Esophagus muscularis mucosa (tissue), 4 donors: Measurements from ENCODE around the gene SSBP2.

Source experiments
- CTCF ChIP-seq, 3 experiments: fragments of 200-600 bp in 2 of 3; fragments of 450-650 bp in 1 of 3; sonication (generic) in 2 of 3; IDR thresholded peaks; one replicate each; pipeline ENCODE4 v1.5.1; 2017 to 2019; ENCODE audit warnings: antibody characterized with exemption in 3 of 3, mild to moderate bottlenecking in 2 of 3, moderate library complexity in 1 of 3
- EP300 ChIP-seq: sonication (generic); formaldehyde crosslinking; IDR thresholded peaks from one replicate; pipeline ENCODE4 v1.6.1; 2017; ENCODE audit warnings: antibody characterized with exemption
- POLR2A ChIP-seq: fragments of 450-650 bp; IDR thresholded peaks from one replicate; pipeline ENCODE4 v1.6.1; 2017; ENCODE audit warnings: antibody characterized with exemption, moderate library complexity, mild to moderate bottlenecking, low read depth
- POLR2AphosphoS5 ChIP-seq, 2 donors: sonication (generic); formaldehyde crosslinking; IDR thresholded peaks; one replicate each; pipeline ENCODE4 v1.6.1; 2017; ENCODE audit warnings: antibody characterized with exemption in 2 of 2

- TF ChIP-seq CTCF (IDR thresholded peaks at IDR 0.05), result no peak
- no peak for TF ChIP-seq POLR2A
- TF ChIP-seq POLR2AphosphoS5 (IDR thresholded peaks at IDR 0.05), result no peak
- TF ChIP-seq EP300, result no peak
These were observed 16.2 kb upstream of the SSBP2 start for GRCh38 chr5:81767097-81767496.
